PC-3 (cell line): Measurements from ENCODE around the gene UNC13A. TPM values are rescaled to one million over a fixed set of nuclear protein-coding genes. Genes with fewer than 3 reads are reported as not detected.

Experiments used
- ATAC-seq: fragments of 200-7000 bp; cut with Tn5 transposase; 2 replicates; pipeline ENCODE4 v1.9.1; 2020; ENCODE audit warnings: mild to moderate bottlenecking, moderate library complexity
- BruUV-seq: library from RNA; stranded (reverse); fragments of 400-500 nt; replicated peaks from 2 replicates; lab custom pipeline; 2021; lab: Mats Ljungman, UMichigan
- CTCF ChIA-PET: fragments of 300-600 bp; sonication (Branson Sonifier 250); formaldehyde crosslinking; loops from one replicate; lab custom pipeline; 2022; ENCODE audit warnings: antibody characterized with exemption; lab: Charles Lee
- POLR2A ChIA-PET: fragments of 300-600 bp; sonication (Branson Sonifier 250); formaldehyde crosslinking; loops from one replicate; lab custom pipeline; 2022; ENCODE audit warnings: antibody characterized with exemption; ENCODE audit not compliant: unreplicated experiment; lab: Charles Lee
- DNase-seq: peaks from one replicate; pipeline ENCODE4 v3.0.0-alpha.2; 2015
- H2AFZ ChIP-seq: fragments of 300-600 bp; sonication (generic); 2 replicates; pipeline ENCODE4 v1.6.0; 2016; ENCODE audit warnings: antibody characterized with exemption, low read length
- H3F3A ChIP-seq: fragments of 300-600 bp; sonication (generic); one replicate; pipeline ENCODE4 v1.6.0; 2017; ENCODE audit warnings: antibody characterized with exemption, low read length, control low read depth, mild to moderate bottlenecking; ENCODE audit not compliant: unreplicated experiment
- H3K27ac ChIP-seq: fragments of 300-600 bp; sonication (generic); 2 replicates; pipeline ENCODE4 v1.5.1; 2016; ENCODE audit warnings: mild to moderate bottlenecking, low read length
- H3K27me3 ChIP-seq: fragments of 300-600 bp; sonication (generic); 2 replicates; pipeline ENCODE4 v1.6.1; 2016; ENCODE audit warnings: low read length, mixed read lengths
- H3K36me3 ChIP-seq: fragments of 300-600 bp; sonication (generic); 2 replicates; pipeline ENCODE4 v1.6.1; 2016; ENCODE audit warnings: low read depth, mixed run types, low read length, mixed read lengths
- H3K4me1 ChIP-seq: fragments of 300-600 bp; sonication (generic); 2 replicates; pipeline ENCODE4 v1.5.1; 2016; ENCODE audit warnings: low read length; ENCODE audit not compliant: insufficient read depth
- H3K4me2 ChIP-seq: fragments of 300-600 bp; sonication (generic); 2 replicates; pipeline ENCODE4 v1.6.0; 2016; ENCODE audit warnings: low read length
- H3K4me3 ChIP-seq: fragments of 300-600 bp; sonication (generic); 2 replicates; pipeline ENCODE4 v1.5.1; 2016; ENCODE audit warnings: mild to moderate bottlenecking, low read length, mixed read lengths
- H3K79me2 ChIP-seq: fragments of 300-600 bp; sonication (generic); 2 replicates; pipeline ENCODE4 v1.6.1; 2017; ENCODE audit warnings: low read length, mixed read lengths
- H3K9ac ChIP-seq: fragments of 300-600 bp; sonication (generic); 2 replicates; pipeline ENCODE4 v1.6.0; 2016; ENCODE audit warnings: mild to moderate bottlenecking, low read length
- H3K9me2 ChIP-seq: fragments of 300-600 bp; sonication (generic); replicated peaks from 2 replicates; pipeline ENCODE4 v1.6.1; 2016; ENCODE audit warnings: mixed run types, low read length, mixed read lengths
- H3K9me3 ChIP-seq: fragments of 300-600 bp; sonication (generic); 2 replicates; pipeline ENCODE4 v1.6.1; 2016; ENCODE audit warnings: low read length, mixed read lengths
- H4K20me1 ChIP-seq: fragments of 300-600 bp; sonication (generic); 2 replicates; pipeline ENCODE4 v1.6.1; 2016; ENCODE audit warnings: low read length, mixed read lengths
- EZH2 ChIP-seq: fragments of 300-600 bp; sonication (generic); IDR thresholded peaks from one replicate; pipeline ENCODE4 v1.6.1; 2017; ENCODE audit warnings: antibody characterized with exemption, mild to moderate bottlenecking, low read length; ENCODE audit not compliant: unreplicated experiment
- EZH2phosphoT487 ChIP-seq: fragments of 300-600 bp; sonication (generic); IDR thresholded peaks from 2 replicates; pipeline ENCODE4 v1.6.1; 2018; ENCODE audit warnings: mild to moderate bottlenecking, antibody characterized with exemption, low read length, borderline replicate concordance
- intact Hi-C: fragments of 100-400 bp; cut with micrococcal nuclease; formaldehyde crosslinking; loops from 2 replicates; pipeline ENCODE4 v1.9.0; 2023
- total RNA-seq: library from RNA; depleted of rRNA; stranded (reverse); fragments of >200 nt; gene quantifications from 2 replicates; pipeline ENCODE4 v1.2.3, GENCODE V29; 2014
- TF ChIP-seq, protein P1 (sequence below): fragments of 300-600 bp; sonication (generic); conservative IDR thresholded peaks from 2 replicates; pipeline ENCODE4 v1.5.1; 2017; ENCODE audit warnings: antibody characterized with exemption, low read depth, mild to moderate bottlenecking, low read length

UNC13A gene
- total RNA-seq, 1 experiment from 2014 or later, result not detected

DNA sequence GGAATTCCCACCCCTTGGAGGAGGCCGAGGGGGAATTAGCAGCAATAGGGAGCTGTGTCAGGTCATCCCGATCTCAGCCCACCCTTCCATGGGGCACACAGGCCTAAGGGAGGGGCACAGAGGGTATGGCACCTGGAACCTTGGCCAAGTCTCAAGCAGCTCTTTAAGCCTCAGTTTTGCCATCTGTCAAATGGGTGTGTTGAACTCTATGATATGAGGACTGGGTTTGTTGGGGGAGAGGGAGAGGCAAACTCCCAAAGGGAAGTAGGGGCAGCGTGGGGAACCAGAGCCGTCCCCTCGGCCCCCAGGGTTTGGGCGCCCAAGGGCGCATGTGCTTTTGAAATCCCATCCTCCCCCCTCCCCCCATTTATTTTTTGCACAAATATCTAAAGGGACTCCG, 83.0 kb downstream of the UNC13A start:
- TF ChIP-seq EZH2, result no peak
- no peak for TF ChIP-seq EZH2phosphoT487
- TF ChIP-seq, protein P1, sequence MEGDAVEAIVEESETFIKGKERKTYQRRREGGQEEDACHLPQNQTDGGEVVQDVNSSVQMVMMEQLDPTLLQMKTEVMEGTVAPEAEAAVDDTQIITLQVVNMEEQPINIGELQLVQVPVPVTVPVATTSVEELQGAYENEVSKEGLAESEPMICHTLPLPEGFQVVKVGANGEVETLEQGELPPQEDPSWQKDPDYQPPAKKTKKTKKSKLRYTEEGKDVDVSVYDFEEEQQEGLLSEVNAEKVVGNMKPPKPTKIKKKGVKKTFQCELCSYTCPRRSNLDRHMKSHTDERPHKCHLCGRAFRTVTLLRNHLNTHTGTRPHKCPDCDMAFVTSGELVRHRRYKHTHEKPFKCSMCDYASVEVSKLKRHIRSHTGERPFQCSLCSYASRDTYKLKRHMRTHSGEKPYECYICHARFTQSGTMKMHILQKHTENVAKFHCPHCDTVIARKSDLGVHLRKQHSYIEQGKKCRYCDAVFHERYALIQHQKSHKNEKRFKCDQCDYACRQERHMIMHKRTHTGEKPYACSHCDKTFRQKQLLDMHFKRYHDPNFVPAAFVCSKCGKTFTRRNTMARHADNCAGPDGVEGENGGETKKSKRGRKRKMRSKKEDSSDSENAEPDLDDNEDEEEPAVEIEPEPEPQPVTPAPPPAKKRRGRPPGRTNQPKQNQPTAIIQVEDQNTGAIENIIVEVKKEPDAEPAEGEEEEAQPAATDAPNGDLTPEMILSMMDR, result no peak
- H3K4me1 ChIP-seq, result 0 out of 2 replicates have a peak, but pooled peaks cover 6% of the 10 kb centered on the region
- H3K9me3 ChIP-seq, result no peaks in the 10 kb centered on the region
- no peak overlapping the region for H3K27ac ChIP-seq
- H3K79me2 ChIP-seq, result no peaks in the 10 kb centered on the region
- ChIA-PET CTCF (no interaction called here), POLR2A (no interaction called here)
- no peak for ATAC-seq
- H2AFZ ChIP-seq, result no peak overlapping the region
- H3K4me2 ChIP-seq, result no peak overlapping the region
- peaks cover 20% of the 10 kb centered on the region for H3K27me3 ChIP-seq
- H3K9ac ChIP-seq, result no peak overlapping the region
- H3K4me3 ChIP-seq, result no peak overlapping the region
- H3F3A ChIP-seq, result no peaks in the 10 kb centered on the region
- no peaks in the 10 kb centered on the region for H3K9me2 ChIP-seq
- H4K20me1 ChIP-seq, result no peaks in the 10 kb centered on the region
- no peaks in the 10 kb centered on the region for H3K36me3 ChIP-seq
- DNase-seq, result no peak
- intact Hi-C loops, result no loop called here
- no TSS peak for BruUV-seq

DNA sequence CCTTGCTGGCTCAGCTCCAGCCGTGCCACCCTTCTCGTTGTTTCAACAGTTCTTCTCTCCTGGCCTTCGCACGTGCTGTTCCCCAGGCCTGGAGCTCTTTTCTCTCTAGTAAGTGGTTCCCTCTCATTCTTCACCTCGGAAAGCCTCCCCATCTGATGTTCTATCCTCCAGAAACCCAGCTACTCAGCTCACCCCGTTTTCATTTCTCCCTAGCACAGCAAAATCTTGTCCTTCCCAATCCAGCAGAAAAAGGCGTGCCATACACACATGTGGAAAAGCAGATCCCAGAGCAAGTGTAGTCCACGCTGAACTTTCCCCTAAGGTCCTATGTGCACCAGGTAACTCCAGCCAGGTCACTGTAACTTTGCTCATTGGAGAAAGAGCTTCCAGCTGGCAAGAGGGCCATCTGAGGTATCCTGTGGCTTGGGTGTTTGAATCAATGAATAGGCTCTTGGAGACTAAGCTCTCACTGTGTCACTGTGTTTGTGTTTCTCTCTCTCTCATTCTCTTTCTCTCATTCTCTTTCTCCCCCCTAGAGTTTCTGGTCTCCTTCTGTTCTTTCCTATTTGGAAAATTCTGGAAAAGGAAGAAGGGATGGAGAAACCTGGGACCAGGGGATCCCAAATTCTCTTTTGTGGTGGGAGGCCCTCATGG, 83.7 kb downstream of the UNC13A start:
- Histone ChIP-seq H3K79me2 (no peaks in the 10 kb centered on the region), H3K4me2 (no peak overlapping the region), H3K9me3 (no peaks in the 10 kb centered on the region), H3K9me2 (no peaks in the 10 kb centered on the region), H3K4me1 (0 out of 2 replicates have a peak, but pooled peaks cover 6% of the 10 kb centered on the region), H2AFZ (no peak overlapping the region), H3K9ac (no peak overlapping the region), H3F3A (no peaks in the 10 kb centered on the region), H3K4me3 (no peak overlapping the region), H4K20me1 (no peaks in the 10 kb centered on the region), H3K27me3 (peaks cover 20% of the 10 kb centered on the region), H3K36me3 (no peaks in the 10 kb centered on the region), H3K27ac (no peak overlapping the region)
- ATAC-seq (no peak), DNase-seq (no peak)
- BruUV-seq, result no TSS peak
- intact Hi-C loops, result no loop called here
- TF ChIP-seq EZH2, result no peak
- TF ChIP-seq, protein P1, result no peak
- TF ChIP-seq EZH2phosphoT487, result no peak
- CTCF ChIA-PET, result no interaction called here
- POLR2A ChIA-PET, result no interaction called here

- ATAC-seq, result no peak
- DNase-seq, result no peak
- no peaks in the 10 kb centered on the region for H4K20me1 ChIP-seq
- CTCF ChIA-PET, result interaction anchor here (0.6 kb wide), 1 partner anchor 78 kb away, joined by 3 read pairs; no protein-coding TSS in a partner anchor
- H3K4me3 ChIP-seq, result no peak overlapping the region
- H3K9ac ChIP-seq, result no peak overlapping the region
- no peaks in the 10 kb centered on the region for H3F3A ChIP-seq
- no peak overlapping the region for H3K27ac ChIP-seq
- H3K4me2 ChIP-seq, result no peak overlapping the region
- no peak overlapping the region for H2AFZ ChIP-seq
- BruUV-seq, result no TSS peak
- H3K36me3 ChIP-seq, result no peaks in the 10 kb centered on the region
- H3K79me2 ChIP-seq, result no peaks in the 10 kb centered on the region
- H3K27me3 ChIP-seq, result peaks cover 20% of the 10 kb centered on the region
- TF ChIP-seq, protein P1, result no peak
- TF ChIP-seq EZH2phosphoT487, result no peak
- H3K4me1 ChIP-seq, result 0 out of 2 replicates have a peak, but pooled peaks cover 6% of the 10 kb centered on the region
- intact Hi-C loops, result no loop called here
- POLR2A ChIA-PET, result no interaction called here
- H3K9me2 ChIP-seq, result no peaks in the 10 kb centered on the region
- no peaks in the 10 kb centered on the region for H3K9me3 ChIP-seq
Observed at GRCh38 chr19:17602872-17603510, 85.2 kb downstream of the UNC13A start.
